Natural killer cell (primary cell): ENCODE results near the gene BAZ1A. TPM values are rescaled to one million over a fixed set of nuclear protein-coding genes. Genes with fewer than 3 reads are reported as not detected.

ENCODE experiments used
- ATAC-seq, 3 donors: fragments of 150-1000 bp in 2 of 3; fragments of 200-7000 bp in 1 of 3; cut with Tn5 transposase; 1 replicate in 1 of 3; 2 replicates in 2 of 3; pipeline ENCODE4 v1.10.0; 2021; ENCODE audit warnings: mild to moderate bottlenecking in 2 of 3, moderate library complexity in 2 of 3
- DNase-seq, 2 donors: peaks; one replicate each; pipeline versions ENCODE4 v3.0.0 to v3.0.0-alpha.2; 2013 to 2021; ENCODE audit warnings: mixed read lengths in 1 of 2
- H3K27ac ChIP-seq: one replicate; pipeline ENCODE4 v1.5.1; 2013; ENCODE audit warnings: mild to moderate bottlenecking, low read length
- H3K27me3 ChIP-seq: one replicate; pipeline ENCODE4 v1.6.1; 2013; ENCODE audit warnings: low read length; ENCODE audit not compliant: control insufficient read depth, insufficient read depth
- H3K36me3 ChIP-seq: one replicate; pipeline ENCODE4 v1.6.1; 2013; ENCODE audit warnings: low read length; ENCODE audit not compliant: control insufficient read depth, insufficient read depth
- H3K4me1 ChIP-seq: one replicate; pipeline ENCODE4 v1.6.1; 2013; ENCODE audit warnings: low read length; ENCODE audit not compliant: control insufficient read depth, insufficient read depth
- H3K4me3 ChIP-seq: one replicate; pipeline ENCODE4 v1.5.1; 2013; ENCODE audit warnings: low read length
- H3K9me3 ChIP-seq: one replicate; pipeline ENCODE4 v1.6.1; 2013; ENCODE audit warnings: low read length; ENCODE audit not compliant: control insufficient read depth, insufficient read depth
- H3K27ac Mint-ChIP-seq, 2 donors: one replicate each; pipeline ENCODE4 v1.8.0; 2022; ENCODE audit warnings: mild to moderate bottlenecking in 2 of 2, mixed read lengths in 2 of 2, moderate library complexity in 1 of 2
- H3K27me3 Mint-ChIP-seq, 2 donors: one replicate each; pipeline ENCODE4 v1.8.0; 2022; ENCODE audit warnings: low read depth in 2 of 2, mixed read lengths in 2 of 2
- H3K36me3 Mint-ChIP-seq: one replicate; pipeline ENCODE4 v1.8.0; 2022; ENCODE audit warnings: mixed read lengths
- H3K4me1 Mint-ChIP-seq, 2 donors: one replicate each; pipeline ENCODE4 v1.8.0; 2022; ENCODE audit warnings: mixed read lengths in 2 of 2
- H3K4me3 Mint-ChIP-seq: one replicate; pipeline ENCODE4 v1.8.0; 2022; ENCODE audit warnings: mild to moderate bottlenecking, moderate library complexity, mixed read lengths
- H3K9me3 Mint-ChIP-seq, 2 donors: one replicate each; pipeline ENCODE4 v1.8.0; 2022; ENCODE audit warnings: mixed read lengths in 2 of 2
- WGBS: methylation state at CpG from one replicate; pipeline ENCODE4 v1.1.7; 2013; ENCODE audit warnings: missing lambda C conversion rate; ENCODE audit not compliant: insufficient coverage; 5-methylcytosine and 5-hydroxymethylcytosine counted together
- intact Hi-C: fragments of 100-400 bp; cut with micrococcal nuclease; formaldehyde crosslinking; loops from one replicate; pipeline ENCODE4 v1.14.2; 2022
- total RNA-seq, 4 donors: library from RNA; stranded (reverse); fragments of 120-200 nt in 1 of 4; gene quantifications; one replicate each; pipeline versions ENCODE4 v1.2.3 to v1.2.4, GENCODE V29; 2013 to 2022
- TF ChIP-seq, protein P1 (sequence below): fragments of 200-600 bp; IDR thresholded peaks from one replicate; pipeline ENCODE4 v1.8.0; 2022; ENCODE audit warnings: antibody characterized with exemption

The BAZ1A gene
- total RNA-seq, 3 donors from 2014 or later (not counting 1 experiment from before 2014, with no cell fraction given), result 54.6 to 89.5 (median 64.6) TPM

DNA sequence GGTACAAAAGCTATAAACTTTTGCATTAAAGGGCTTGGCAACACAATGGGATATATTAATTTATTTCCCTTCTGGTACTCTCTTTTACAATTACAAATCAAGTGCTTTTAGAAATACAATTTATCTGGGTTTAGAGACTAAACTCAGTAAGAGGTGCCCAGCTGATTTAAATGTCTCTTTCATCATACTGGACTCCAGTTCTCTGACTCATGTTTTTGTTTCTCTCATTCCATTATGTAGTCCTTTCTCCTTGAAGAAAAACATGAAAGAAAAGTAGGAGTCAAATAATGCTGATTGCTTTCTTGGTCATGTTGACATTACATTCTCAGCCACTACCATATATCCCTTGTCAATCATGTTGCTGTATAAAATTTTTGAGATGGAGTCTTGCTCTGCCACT is 124.5 kb downstream of the BAZ1A start:
- H3K4me3 ChIP-seq, result no peak overlapping the region
- H3K9me3 Mint-ChIP-seq, result no peaks in the 10 kb centered on the region
- no peaks in the 10 kb centered on the region for H3K9me3 ChIP-seq
- no peak for DNase-seq
- H3K27me3 Mint-ChIP-seq, result no peaks in the 10 kb centered on the region
- H3K27ac ChIP-seq, result no peak overlapping the region
- no peak overlapping the region for H3K4me3 Mint-ChIP-seq
- H3K27ac Mint-ChIP-seq, result no peak overlapping the region
- H3K36me3 Mint-ChIP-seq, result no peaks in the 10 kb centered on the region
- TF ChIP-seq, protein P1, sequence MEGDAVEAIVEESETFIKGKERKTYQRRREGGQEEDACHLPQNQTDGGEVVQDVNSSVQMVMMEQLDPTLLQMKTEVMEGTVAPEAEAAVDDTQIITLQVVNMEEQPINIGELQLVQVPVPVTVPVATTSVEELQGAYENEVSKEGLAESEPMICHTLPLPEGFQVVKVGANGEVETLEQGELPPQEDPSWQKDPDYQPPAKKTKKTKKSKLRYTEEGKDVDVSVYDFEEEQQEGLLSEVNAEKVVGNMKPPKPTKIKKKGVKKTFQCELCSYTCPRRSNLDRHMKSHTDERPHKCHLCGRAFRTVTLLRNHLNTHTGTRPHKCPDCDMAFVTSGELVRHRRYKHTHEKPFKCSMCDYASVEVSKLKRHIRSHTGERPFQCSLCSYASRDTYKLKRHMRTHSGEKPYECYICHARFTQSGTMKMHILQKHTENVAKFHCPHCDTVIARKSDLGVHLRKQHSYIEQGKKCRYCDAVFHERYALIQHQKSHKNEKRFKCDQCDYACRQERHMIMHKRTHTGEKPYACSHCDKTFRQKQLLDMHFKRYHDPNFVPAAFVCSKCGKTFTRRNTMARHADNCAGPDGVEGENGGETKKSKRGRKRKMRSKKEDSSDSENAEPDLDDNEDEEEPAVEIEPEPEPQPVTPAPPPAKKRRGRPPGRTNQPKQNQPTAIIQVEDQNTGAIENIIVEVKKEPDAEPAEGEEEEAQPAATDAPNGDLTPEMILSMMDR, result no peak
- peaks cover 5 to 6% of the 10 kb centered on the region in 2 donors for H3K4me1 Mint-ChIP-seq
- intact Hi-C loops, result no loop called here
- ATAC-seq, result no peak
- no peaks in the 10 kb centered on the region for H3K4me1 ChIP-seq
- no peaks in the 10 kb centered on the region for H3K27me3 ChIP-seq
- H3K36me3 ChIP-seq, result peaks cover 25% of the 10 kb centered on the region

DNA sequence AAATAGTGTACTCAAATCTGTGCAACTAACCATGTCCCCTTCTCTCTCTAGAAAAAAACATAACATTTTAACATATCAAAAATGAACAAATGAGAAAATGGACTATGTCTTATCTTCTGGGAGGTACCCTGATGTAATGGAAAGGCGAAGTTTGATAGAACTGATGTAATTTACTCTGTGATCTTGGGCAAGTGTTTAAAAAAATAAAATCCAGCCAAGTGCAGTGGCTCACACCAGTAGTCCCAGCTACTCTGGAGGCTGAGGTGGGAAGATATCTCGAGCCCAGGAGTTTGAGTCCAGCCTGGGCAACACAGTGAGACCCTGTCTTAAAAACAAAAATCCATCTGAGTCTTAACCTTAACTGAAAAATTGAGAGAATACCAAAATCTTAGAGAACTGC is 124.9 kb downstream of the BAZ1A start:
- Histone ChIP-seq H3K36me3 (peaks cover 21% of the 10 kb centered on the region), H3K9me3 (no peaks in the 10 kb centered on the region), H3K27me3 (no peaks in the 10 kb centered on the region), H3K4me3 (no peak overlapping the region), H3K27ac (no peak overlapping the region), H3K4me1 (no peaks in the 10 kb centered on the region)
- 100% methylated on average over 2 of the region's 2 CpGs for WGBS
- Mint-ChIP-seq H3K4me1 (peaks cover 6 to 7% of the 10 kb centered on the region in 2 donors), H3K36me3 (no peaks in the 10 kb centered on the region), H3K27ac (no peak overlapping the region), H3K9me3 (no peaks in the 10 kb centered on the region), H3K4me3 (no peak overlapping the region), H3K27me3 (no peaks in the 10 kb centered on the region)
- intact Hi-C loops, result no loop called here
- ATAC-seq (no peak), DNase-seq (no peak)
- TF ChIP-seq, protein P1, result no peak

DNA sequence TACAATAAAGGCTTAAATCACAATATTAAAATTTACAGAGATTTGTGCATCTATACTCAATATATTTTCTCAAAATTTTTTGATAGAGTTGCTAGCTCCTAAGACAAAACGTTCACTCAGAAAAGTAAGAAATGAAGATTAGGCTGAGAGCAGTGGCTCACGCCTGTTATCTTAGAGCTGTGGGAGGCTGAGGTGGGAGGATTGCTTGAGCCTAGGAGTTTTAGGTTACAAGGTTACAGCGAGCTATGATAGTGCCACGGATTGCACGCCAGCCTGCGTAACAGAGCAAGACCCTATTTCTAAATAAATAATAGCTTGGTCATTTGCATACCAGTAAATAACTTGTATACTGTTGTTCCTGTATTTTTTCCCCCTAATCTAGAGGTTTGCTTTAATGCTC is 125.8 kb downstream of the BAZ1A start:
- WGBS, result 95% methylated on average over 6 of the region's 6 CpGs
- ATAC-seq (no peak), DNase-seq (no peak)
- Mint-ChIP-seq H3K4me1 (peaks cover 6 to 7% of the 10 kb centered on the region in 2 donors), H3K27ac (no peak overlapping the region), H3K9me3 (no peaks in the 10 kb centered on the region), H3K36me3 (no peaks in the 10 kb centered on the region), H3K27me3 (no peaks in the 10 kb centered on the region), H3K4me3 (no peak overlapping the region)
- H3K27me3 ChIP-seq, result no peaks in the 10 kb centered on the region
- H3K4me1 ChIP-seq, result no peaks in the 10 kb centered on the region
- peaks cover 14% of the 10 kb centered on the region for H3K36me3 ChIP-seq
- no peak overlapping the region for H3K27ac ChIP-seq
- H3K4me3 ChIP-seq, result no peak overlapping the region
- intact Hi-C loops, result no loop called here
- no peaks in the 10 kb centered on the region for H3K9me3 ChIP-seq
- TF ChIP-seq, protein P1, result no peak
